Neural cell (in vitro differentiated cells): Measurements from ENCODE around the gene ANAPC7. TPM values are rescaled to one million over a fixed set of nuclear protein-coding genes. Genes with fewer than 3 reads are reported as not detected.

Source experiments
- H2AFZ ChIP-seq: fragments of 200-600, 300-800 bp; sonication (generic), shearing (Covaris generic); 2 replicates; pipeline ENCODE4 v1.6.0; 2014; ENCODE audit warnings: low read depth, mild to moderate bottlenecking, antibody characterized with exemption, low read length, moderate library complexity
- H3F3A ChIP-seq: fragments of 200-600 bp; shearing (Covaris generic); 2 replicates; pipeline ENCODE4 v1.6.1; 2016; ENCODE audit warnings: mild to moderate bottlenecking, moderate library complexity, mixed read lengths, antibody characterized with exemption, low read length; ENCODE audit not compliant: insufficient read depth, poor library complexity, severe bottlenecking
- H3K27ac ChIP-seq: fragments of 200-600, 300-800 bp; sonication (generic), shearing (Covaris generic); 2 replicates; pipeline ENCODE4 v1.5.1; 2014; ENCODE audit warnings: mild to moderate bottlenecking, low read length, moderate library complexity
- H3K27me3 ChIP-seq: fragments of 300-800, 200-600 bp; sonication (generic), shearing (Covaris generic); 2 replicates; pipeline ENCODE4 v1.6.0; 2014; ENCODE audit warnings: mild to moderate bottlenecking, low read depth, low read length, moderate library complexity; ENCODE audit not compliant: insufficient read depth
- H3K36me3 ChIP-seq: fragments of 300-800, 200-600 bp; sonication (generic), shearing (Covaris generic); 2 replicates; pipeline ENCODE4 v1.5.1; 2014; ENCODE audit warnings: mild to moderate bottlenecking, antibody characterized with exemption, low read length, moderate library complexity; ENCODE audit not compliant: insufficient read depth
- H3K4me2 ChIP-seq: fragments of 300-800, 200-600 bp; sonication (generic), shearing (Covaris generic); 2 replicates; pipeline ENCODE4 v1.6.0; 2014; ENCODE audit warnings: mild to moderate bottlenecking, low read length
- H3K4me3 ChIP-seq: fragments of 300-800, 200-600 bp; sonication (generic), shearing (Covaris generic); 2 replicates; pipeline ENCODE4 v1.5.1; 2014; ENCODE audit warnings: mild to moderate bottlenecking, low read length, moderate library complexity
- H3K79me2 ChIP-seq: fragments of 200-600 bp; shearing (Covaris generic); replicated peaks from 2 replicates; pipeline ENCODE4 v1.6.0; 2014; ENCODE audit warnings: mild to moderate bottlenecking, low read length, moderate library complexity; ENCODE audit not compliant: insufficient read depth
- H3K9ac ChIP-seq: fragments of 300-800, 200-600 bp; sonication (generic), shearing (Covaris generic); 2 replicates; pipeline ENCODE4 v1.6.1; 2016; ENCODE audit warnings: mild to moderate bottlenecking, low read length, mixed read lengths
- H3K9me2 ChIP-seq: fragments of 200-600 bp; shearing (Covaris generic); 2 replicates; pipeline ENCODE4 v1.6.1; 2016; ENCODE audit warnings: mild to moderate bottlenecking, low read length, mixed read lengths; ENCODE audit not compliant: insufficient read depth
- H3K9me3 ChIP-seq: fragments of 200-600, 300-800 bp; sonication (generic), shearing (Covaris generic); 2 replicates; pipeline ENCODE4 v1.6.1; 2016; ENCODE audit warnings: mild to moderate bottlenecking, mixed run types, low read length, moderate library complexity, mixed read lengths
- H4K20me1 ChIP-seq: fragments of 200-600 bp; shearing (Covaris generic); 2 replicates; pipeline ENCODE4 v1.6.1; 2016; ENCODE audit warnings: mild to moderate bottlenecking, mixed run types; ENCODE audit not compliant: insufficient read depth
- EP300 ChIP-seq: fragments of 450-650 bp; conservative IDR thresholded peaks from 2 replicates; pipeline ENCODE4 v1.6.1; 2014; ENCODE audit warnings: antibody characterized with exemption, mild to moderate bottlenecking, moderate library complexity; ENCODE audit not compliant: poor library complexity, severe bottlenecking
- EZH2 ChIP-seq: fragments of 200-600, 300-800 bp; shearing (Covaris generic), sonication (generic); IDR thresholded peaks from 2 replicates; pipeline ENCODE4 v1.6.1; 2014; ENCODE audit warnings: antibody characterized with exemption, low read length, borderline replicate concordance, mild to moderate bottlenecking; ENCODE audit not compliant: insufficient read depth, poor library complexity, severe bottlenecking
- MXI1 ChIP-seq: fragments of 450-650 bp; conservative IDR thresholded peaks from 2 replicates; pipeline ENCODE4 v1.6.1; 2014; ENCODE audit warnings: antibody characterized with exemption, mild to moderate bottlenecking; ENCODE audit not compliant: poor library complexity, severe bottlenecking
- POLR2AphosphoS5 ChIP-seq: IDR thresholded peaks from 2 replicates; pipeline ENCODE4 v1.6.1; 2012
- RAD21 ChIP-seq: fragments of 450-650 bp; conservative IDR thresholded peaks from 2 replicates; pipeline ENCODE4 v1.6.1; 2014; ENCODE audit warnings: antibody characterized with exemption, mild to moderate bottlenecking, moderate library complexity
- SMC3 ChIP-seq: fragments of 450-650 bp; conservative IDR thresholded peaks from 2 replicates; pipeline ENCODE4 v1.6.1; 2014; ENCODE audit warnings: antibody characterized with exemption, mild to moderate bottlenecking, moderate library complexity; ENCODE audit not compliant: poor library complexity
- TAF1 ChIP-seq: IDR thresholded peaks from 2 replicates; pipeline ENCODE4 v1.6.1; 2012; ENCODE audit warnings: low read depth
- polyA plus RNA-seq: library from polyadenylated mRNA; depleted of rRNA; stranded (reverse); fragments of >200 nt; gene quantifications from 2 replicates; pipeline ENCODE4 v1.2.3, GENCODE V29; 2014
- TF ChIP-seq, protein P1 (sequence below): fragments of 450-650 bp; IDR thresholded peaks from 2 replicates; pipeline ENCODE4 v1.5.1; 2014; ENCODE audit warnings: antibody characterized with exemption, mild to moderate bottlenecking, moderate library complexity; ENCODE audit not compliant: poor library complexity, severe bottlenecking
- TF ChIP-seq, protein P2 (sequence below): IDR thresholded peaks from 2 replicates; pipeline ENCODE4 v1.6.1; 2012; ENCODE audit warnings: borderline replicate concordance

Gene ANAPC7
- polyA plus RNA-seq, 1 donor from 2014 or later: 92.8 TPM

DNA sequence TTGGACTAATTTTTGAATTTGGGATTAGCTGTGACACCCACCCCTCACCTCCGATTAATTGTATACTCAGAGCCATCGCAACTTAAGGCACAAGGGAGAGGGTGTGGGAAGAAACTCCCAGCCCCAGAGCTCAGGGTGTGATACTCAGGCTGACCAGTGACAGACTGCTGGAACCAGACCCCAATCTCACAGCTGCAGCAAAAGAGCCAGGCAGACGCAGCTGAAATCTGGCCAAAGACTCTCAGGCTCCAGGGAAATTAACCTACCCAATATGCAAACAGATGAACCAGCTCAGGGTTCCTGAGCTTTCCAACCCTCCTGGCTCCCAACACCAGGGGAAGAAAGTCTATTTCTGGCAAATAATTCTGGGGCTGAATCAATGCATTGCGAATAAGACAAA is 30.5 kb downstream of the ANAPC7 start:
- Histone ChIP-seq H3K9me2 (no peaks in the 10 kb centered on the region), H3K36me3 (no peaks in the 10 kb centered on the region), H3F3A (no peaks in the 10 kb centered on the region), H3K9ac (no peak overlapping the region), H2AFZ (no peak overlapping the region), H3K27me3 (no peaks in the 10 kb centered on the region), H3K79me2 (no peaks in the 10 kb centered on the region), H3K4me2 (no peak overlapping the region), H3K9me3 (no peaks in the 10 kb centered on the region), H3K4me3 (no peak overlapping the region), H3K27ac (no peak overlapping the region), H4K20me1 (no peaks in the 10 kb centered on the region)
- TF ChIP-seq POLR2AphosphoS5: no peak
- no peak for TF ChIP-seq EP300
- TF ChIP-seq MXI1: no peak
- TF ChIP-seq SMC3: no peak
- TF ChIP-seq, protein P1, sequence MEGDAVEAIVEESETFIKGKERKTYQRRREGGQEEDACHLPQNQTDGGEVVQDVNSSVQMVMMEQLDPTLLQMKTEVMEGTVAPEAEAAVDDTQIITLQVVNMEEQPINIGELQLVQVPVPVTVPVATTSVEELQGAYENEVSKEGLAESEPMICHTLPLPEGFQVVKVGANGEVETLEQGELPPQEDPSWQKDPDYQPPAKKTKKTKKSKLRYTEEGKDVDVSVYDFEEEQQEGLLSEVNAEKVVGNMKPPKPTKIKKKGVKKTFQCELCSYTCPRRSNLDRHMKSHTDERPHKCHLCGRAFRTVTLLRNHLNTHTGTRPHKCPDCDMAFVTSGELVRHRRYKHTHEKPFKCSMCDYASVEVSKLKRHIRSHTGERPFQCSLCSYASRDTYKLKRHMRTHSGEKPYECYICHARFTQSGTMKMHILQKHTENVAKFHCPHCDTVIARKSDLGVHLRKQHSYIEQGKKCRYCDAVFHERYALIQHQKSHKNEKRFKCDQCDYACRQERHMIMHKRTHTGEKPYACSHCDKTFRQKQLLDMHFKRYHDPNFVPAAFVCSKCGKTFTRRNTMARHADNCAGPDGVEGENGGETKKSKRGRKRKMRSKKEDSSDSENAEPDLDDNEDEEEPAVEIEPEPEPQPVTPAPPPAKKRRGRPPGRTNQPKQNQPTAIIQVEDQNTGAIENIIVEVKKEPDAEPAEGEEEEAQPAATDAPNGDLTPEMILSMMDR: no peak
- TF ChIP-seq, protein P2, sequence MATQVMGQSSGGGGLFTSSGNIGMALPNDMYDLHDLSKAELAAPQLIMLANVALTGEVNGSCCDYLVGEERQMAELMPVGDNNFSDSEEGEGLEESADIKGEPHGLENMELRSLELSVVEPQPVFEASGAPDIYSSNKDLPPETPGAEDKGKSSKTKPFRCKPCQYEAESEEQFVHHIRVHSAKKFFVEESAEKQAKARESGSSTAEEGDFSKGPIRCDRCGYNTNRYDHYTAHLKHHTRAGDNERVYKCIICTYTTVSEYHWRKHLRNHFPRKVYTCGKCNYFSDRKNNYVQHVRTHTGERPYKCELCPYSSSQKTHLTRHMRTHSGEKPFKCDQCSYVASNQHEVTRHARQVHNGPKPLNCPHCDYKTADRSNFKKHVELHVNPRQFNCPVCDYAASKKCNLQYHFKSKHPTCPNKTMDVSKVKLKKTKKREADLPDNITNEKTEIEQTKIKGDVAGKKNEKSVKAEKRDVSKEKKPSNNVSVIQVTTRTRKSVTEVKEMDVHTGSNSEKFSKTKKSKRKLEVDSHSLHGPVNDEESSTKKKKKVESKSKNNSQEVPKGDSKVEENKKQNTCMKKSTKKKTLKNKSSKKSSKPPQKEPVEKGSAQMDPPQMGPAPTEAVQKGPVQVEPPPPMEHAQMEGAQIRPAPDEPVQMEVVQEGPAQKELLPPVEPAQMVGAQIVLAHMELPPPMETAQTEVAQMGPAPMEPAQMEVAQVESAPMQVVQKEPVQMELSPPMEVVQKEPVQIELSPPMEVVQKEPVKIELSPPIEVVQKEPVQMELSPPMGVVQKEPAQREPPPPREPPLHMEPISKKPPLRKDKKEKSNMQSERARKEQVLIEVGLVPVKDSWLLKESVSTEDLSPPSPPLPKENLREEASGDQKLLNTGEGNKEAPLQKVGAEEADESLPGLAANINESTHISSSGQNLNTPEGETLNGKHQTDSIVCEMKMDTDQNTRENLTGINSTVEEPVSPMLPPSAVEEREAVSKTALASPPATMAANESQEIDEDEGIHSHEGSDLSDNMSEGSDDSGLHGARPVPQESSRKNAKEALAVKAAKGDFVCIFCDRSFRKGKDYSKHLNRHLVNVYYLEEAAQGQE: no peak
- no peak for TF ChIP-seq TAF1
- no peak for TF ChIP-seq RAD21
- no peak for TF ChIP-seq EZH2

DNA sequence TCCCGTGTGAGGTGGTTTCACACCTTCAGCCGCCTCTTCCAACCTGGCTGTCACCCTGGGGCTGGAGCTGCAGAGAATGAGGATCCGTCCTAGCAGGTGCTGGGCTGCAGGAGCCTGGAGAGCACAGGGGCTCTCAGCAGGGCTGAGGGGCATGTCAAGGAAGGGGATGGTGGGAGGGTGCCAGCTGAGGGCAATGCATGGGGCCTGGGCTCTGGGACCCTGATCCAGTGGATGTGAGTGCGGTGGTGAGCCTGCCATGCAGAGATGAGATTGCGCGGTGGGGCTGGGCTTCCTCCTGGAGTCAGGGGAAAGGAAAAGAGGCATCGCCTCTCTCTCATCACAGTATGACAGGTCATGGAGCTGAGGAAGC is 31.5 kb downstream of the ANAPC7 start:
- no peaks in the 10 kb centered on the region for H3F3A ChIP-seq
- H3K27ac ChIP-seq: no peak overlapping the region
- no peak overlapping the region for H3K4me2 ChIP-seq
- no peak overlapping the region for H3K9ac ChIP-seq
- H3K79me2 ChIP-seq: no peaks in the 10 kb centered on the region
- H2AFZ ChIP-seq: no peak overlapping the region
- no peaks in the 10 kb centered on the region for H4K20me1 ChIP-seq
- H3K9me3 ChIP-seq: no peaks in the 10 kb centered on the region
- H3K36me3 ChIP-seq: no peaks in the 10 kb centered on the region
- H3K9me2 ChIP-seq: no peaks in the 10 kb centered on the region
- TF ChIP-seq EP300: no peak
- no peak for TF ChIP-seq MXI1
- no peak for TF ChIP-seq RAD21
- TF ChIP-seq, protein P1: no peak
- no peak for TF ChIP-seq EZH2
- no peak for TF ChIP-seq POLR2AphosphoS5
- TF ChIP-seq SMC3: no peak
- no peaks in the 10 kb centered on the region for H3K27me3 ChIP-seq
- H3K4me3 ChIP-seq: no peak overlapping the region
